ENCODE data around the gene GPR22.

GPR22 gene

DNA sequence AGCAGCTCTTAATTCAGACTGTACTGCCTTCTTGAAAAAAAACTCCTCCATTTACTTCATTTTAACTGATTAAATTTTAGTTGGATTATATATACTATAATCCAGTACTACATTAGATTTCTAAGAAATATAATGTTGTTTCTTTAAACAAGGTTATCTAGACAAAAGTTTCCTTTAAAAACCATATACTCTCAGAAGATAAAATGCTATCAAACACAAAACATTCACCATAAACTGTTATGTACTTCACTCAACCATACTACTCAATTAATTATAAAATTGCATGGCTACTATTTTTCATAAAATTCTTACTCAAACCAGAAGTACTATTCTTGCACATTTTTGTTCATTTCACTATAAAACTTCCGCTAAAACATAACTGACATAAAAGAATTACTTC lies 12.7 kb downstream of the GPR22 start:
- no peak for DNase-seq (ENCODE audit: low read depth in 1 of 2, low spot score in 1 of 2)
- TF ChIP-seq POLR2AphosphoS5 (IDR thresholded peaks at IDR 0.05; ENCODE audit: low read depth) (no peak), GABPA (IDR thresholded peaks at IDR 0.05; ENCODE audit: low read depth) (no peak), REST (IDR thresholded peaks at IDR 0.05; ENCODE audit: insufficient replicate concordance, low read depth) (no peak)
- H3K27ac ChIP-seq (replicated peaks): no peak overlapping the region
- H3K27me3 ChIP-seq (ENCODE audit: insufficient read depth, poor library complexity, severe bottlenecking): no peaks in the 10 kb centered on the region
- H3K4me3 ChIP-seq (replicated peaks; ENCODE audit: insufficient read depth, low read length): no peak overlapping the region

DNA sequence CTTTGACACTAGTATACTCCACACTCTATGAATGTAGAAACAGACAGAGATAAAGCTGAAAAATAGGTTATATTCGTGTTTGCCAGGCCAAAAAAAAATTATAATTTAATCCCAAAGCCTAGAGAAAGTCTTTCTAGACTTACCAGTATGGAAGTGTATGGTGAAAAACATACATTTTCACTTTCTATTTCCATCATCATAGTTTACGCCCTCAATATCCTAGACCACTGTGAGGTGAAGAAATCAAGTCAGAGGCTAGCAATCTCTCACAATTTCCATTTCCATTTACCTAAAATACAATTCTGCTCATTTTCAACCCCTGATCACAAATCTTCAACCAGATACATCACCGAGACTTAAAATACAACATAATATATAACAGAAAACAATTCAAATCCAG lies 16.2 kb downstream of the GPR22 start:
- no peaks in the 10 kb centered on the region for H3K27me3 ChIP-seq (ENCODE audit: insufficient read depth, poor library complexity, severe bottlenecking)
- no peak overlapping the region for H3K4me3 ChIP-seq (replicated peaks; ENCODE audit: insufficient read depth, low read length)
- TF ChIP-seq GABPA (IDR thresholded peaks at IDR 0.05; ENCODE audit: low read depth) (no peak), POLR2AphosphoS5 (IDR thresholded peaks at IDR 0.05; ENCODE audit: low read depth) (no peak), CTCF (IDR thresholded peaks at IDR 0.05; ENCODE audit: insufficient read depth, low read length) (no peak), SPI1 (IDR thresholded peaks at IDR 0.05; ENCODE audit: borderline replicate concordance, low read depth) (no peak), REST (IDR thresholded peaks at IDR 0.05; ENCODE audit: insufficient replicate concordance, low read depth) (no peak)
- DNase-seq (ENCODE audit: low read depth in 1 of 2, low spot score in 1 of 2): no peak
- no peak overlapping the region for H3K27ac ChIP-seq (replicated peaks)

GRCh38 chr7:107492875-107493274 lies 23.0 kb downstream of the GPR22 start:
- H3K4me3 ChIP-seq (replicated peaks; ENCODE audit: insufficient read depth, low read length): no peak overlapping the region

More at GRCh38 chr7:107492875-107493274, 23.0 kb downstream of the GPR22 start:
- no peak for TF ChIP-seq SPI1 (IDR thresholded peaks at IDR 0.05; ENCODE audit: borderline replicate concordance, low read depth)
- TF ChIP-seq GABPA (IDR thresholded peaks at IDR 0.05; ENCODE audit: low read depth): no peak
- TF ChIP-seq REST (IDR thresholded peaks at IDR 0.05; ENCODE audit: insufficient replicate concordance, low read depth): no peak
- no peaks in the 10 kb centered on the region for H3K27me3 ChIP-seq (ENCODE audit: insufficient read depth, poor library complexity, severe bottlenecking)
- DNase-seq (ENCODE audit: low read depth in 1 of 2, low spot score in 1 of 2): no peak
- H3K27ac ChIP-seq (replicated peaks): no peak overlapping the region

Data from HL-60 (cell line).